Rectal smooth muscle tissue (tissue), 1 donor: ENCODE results near the gene RAB39A.

ENCODE experiments used
- H3K27ac ChIP-seq: one replicate; pipeline ENCODE4 v1.7.0; 2013; ENCODE audit warnings: low read depth, low read length, inconsistent platforms
- H3K27me3 ChIP-seq: one replicate; pipeline ENCODE4 v1.7.0; 2013; ENCODE audit warnings: low read length; ENCODE audit not compliant: control insufficient read depth, insufficient read depth
- H3K36me3 ChIP-seq: one replicate; pipeline ENCODE4 v1.7.0; 2013; ENCODE audit warnings: low read length; ENCODE audit not compliant: control insufficient read depth, insufficient read depth
- H3K4me1 ChIP-seq: one replicate; pipeline ENCODE4 v1.7.0; 2013; ENCODE audit warnings: low read length; ENCODE audit not compliant: control insufficient read depth, insufficient read depth
- H3K4me3 ChIP-seq: one replicate; pipeline ENCODE4 v1.7.0; 2013; ENCODE audit warnings: low read length
- H3K9ac ChIP-seq: one replicate; pipeline ENCODE4 v1.7.0; 2013; ENCODE audit warnings: low read length

RAB39A gene

DNA sequence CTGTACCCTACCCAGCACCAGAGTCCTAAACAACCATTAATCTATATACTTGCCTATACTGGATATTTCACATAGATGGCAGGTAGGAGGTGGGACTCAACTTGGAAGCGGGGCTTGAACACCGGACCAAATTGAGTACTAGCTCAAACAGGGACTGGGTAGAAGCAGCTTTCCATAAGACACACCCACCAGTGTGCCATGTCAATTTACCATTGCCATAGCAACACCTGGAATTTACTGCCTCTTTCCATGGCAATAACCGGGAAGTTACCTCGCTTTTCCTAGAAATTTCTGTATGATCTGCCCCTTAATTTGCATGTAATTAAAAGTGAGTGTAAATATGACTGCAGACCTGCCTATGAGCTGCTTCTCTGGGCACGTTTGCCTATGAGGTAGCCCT, 41.8 kb downstream of the RAB39A start:
- Histone ChIP-seq H3K27ac (no peak overlapping the region), H3K36me3 (no peaks in the 10 kb centered on the region), H3K9ac (no peak overlapping the region), H3K4me1 (no peaks in the 10 kb centered on the region), H3K4me3 (no peak overlapping the region), H3K27me3 (no peaks in the 10 kb centered on the region)

DNA sequence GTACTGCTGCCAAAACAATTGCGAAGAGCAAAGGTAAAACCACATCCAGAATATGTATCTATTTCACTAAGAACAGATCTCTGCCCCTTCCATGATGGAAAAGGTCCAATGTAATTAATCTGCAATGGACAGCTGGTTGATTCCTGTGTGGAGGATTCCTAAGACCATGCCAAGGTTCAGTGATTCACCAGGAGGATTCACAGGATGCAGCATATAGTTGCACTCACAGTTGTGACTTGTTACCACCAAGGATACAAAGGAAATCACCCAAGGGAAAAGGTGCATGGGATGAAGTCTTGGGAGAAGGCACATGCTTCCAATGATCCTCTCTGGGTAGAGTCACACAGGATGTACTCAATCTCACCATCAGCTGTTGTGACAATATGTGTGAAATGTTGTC, 45.4 kb downstream of the RAB39A start:
- Histone ChIP-seq H3K9ac (no peak overlapping the region), H3K36me3 (no peaks in the 10 kb centered on the region), H3K4me3 (no peak overlapping the region), H3K4me1 (no peaks in the 10 kb centered on the region), H3K27ac (no peak overlapping the region), H3K27me3 (no peaks in the 10 kb centered on the region)

DNA sequence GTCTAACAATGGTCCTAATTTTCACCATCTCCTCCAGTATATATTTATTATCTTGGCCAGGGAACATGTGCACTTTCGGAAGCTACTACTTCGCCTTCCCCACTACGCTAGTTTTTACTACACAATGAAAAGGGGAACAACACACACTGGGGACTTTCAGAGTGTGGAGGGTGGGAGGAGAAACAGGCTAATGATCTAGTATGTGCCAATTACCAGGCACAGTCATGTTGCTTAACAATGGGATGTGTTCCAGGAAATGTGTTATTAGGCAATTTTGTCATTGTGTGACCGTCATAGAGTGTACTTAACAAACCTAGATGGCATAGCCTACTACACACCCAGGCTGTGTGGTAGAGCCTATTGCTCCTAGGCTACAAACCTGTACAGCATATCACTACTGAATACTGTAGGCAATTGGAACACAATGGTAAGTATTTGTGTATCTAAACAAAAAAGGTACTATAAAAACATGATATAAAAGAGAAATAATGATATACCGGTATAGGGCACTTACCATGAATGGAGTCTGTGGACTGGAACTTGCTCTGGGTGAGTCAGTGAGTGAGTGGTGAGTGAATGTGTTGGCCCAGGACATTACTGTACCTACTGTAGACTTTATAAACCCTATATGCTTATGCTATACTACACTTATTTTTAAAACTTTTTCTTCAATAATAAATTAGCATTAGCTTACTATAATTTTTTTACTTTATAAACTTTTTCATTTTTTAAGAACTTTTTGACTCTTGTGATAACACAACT, 60.3 kb downstream of the RAB39A start:
- Histone ChIP-seq H3K4me1 (no peaks in the 10 kb centered on the region), H3K27ac (no peak overlapping the region), H3K9ac (no peak overlapping the region), H3K36me3 (no peaks in the 10 kb centered on the region), H3K4me3 (no peak overlapping the region), H3K27me3 (no peaks in the 10 kb centered on the region)

DNA sequence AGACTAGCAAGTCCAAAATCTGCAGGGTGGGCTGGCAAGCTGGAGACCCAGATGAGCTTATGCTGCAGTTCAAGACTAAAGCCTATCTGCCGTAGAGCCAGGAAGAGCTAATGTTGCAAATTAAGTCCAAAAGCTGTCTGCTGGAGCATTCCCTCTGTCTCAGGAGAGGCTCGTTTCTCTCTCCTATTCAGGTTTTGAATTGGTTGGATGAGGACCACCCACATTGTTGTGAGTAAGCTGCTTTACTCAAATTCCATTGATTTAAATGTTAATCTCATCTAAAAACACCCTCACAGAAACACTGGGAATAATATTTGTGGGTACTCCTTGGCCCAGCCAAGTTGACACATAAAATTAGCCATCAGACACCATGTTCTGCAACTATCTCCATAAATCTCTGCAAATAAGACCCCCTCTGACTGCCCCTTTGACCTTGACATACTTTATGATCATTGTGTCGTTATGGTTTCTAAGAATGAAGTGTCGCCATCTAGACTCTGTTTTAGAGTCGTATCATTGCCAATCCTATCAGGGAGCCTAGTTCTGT, 63.7 kb downstream of the RAB39A start:
- Histone ChIP-seq H3K4me1 (no peaks in the 10 kb centered on the region), H3K27ac (no peak overlapping the region), H3K9ac (no peak overlapping the region), H3K27me3 (no peaks in the 10 kb centered on the region), H3K36me3 (no peaks in the 10 kb centered on the region), H3K4me3 (no peak overlapping the region)

DNA sequence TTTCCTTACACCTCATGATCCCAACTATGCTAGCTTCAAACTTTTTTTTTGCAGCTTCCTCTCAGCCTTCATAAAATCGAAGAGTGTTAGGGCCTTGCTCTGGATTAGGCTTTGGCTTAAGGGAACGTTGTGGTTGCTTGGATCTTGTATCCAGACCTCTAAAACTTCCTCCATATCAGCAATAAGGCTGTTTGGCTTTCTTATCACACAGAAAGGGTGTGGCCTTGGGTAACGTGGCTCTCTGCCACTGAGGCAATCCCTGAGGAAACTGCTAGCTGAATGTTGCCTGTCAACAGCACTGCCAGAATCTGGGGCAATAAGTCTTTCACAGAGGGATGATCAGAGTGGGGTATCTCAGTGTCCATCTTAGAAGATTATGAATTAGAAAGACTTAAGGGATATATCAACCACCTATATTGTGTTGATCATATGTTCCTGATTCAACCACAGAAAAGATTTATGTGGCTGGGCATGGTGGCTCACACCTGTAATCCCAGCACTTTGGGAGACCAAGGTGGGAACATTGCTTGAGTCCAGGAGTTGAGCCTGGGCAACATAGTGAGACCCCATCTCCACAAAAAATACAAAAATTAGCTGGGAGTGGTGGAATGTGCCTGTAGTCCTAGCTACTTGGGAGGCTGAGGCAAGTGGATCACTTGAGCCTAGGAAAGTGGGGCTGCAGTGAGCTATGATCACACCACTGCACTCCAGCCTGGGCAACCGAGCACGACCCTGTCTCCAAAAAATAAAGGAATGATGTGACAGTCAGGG, 67.9 kb downstream of the RAB39A start:
- H3K4me1 ChIP-seq: no peaks in the 10 kb centered on the region
- H3K27me3 ChIP-seq: no peaks in the 10 kb centered on the region
- H3K27ac ChIP-seq: no peak overlapping the region
- H3K9ac ChIP-seq: no peak overlapping the region
- no peak overlapping the region for H3K4me3 ChIP-seq
- no peaks in the 10 kb centered on the region for H3K36me3 ChIP-seq

DNA sequence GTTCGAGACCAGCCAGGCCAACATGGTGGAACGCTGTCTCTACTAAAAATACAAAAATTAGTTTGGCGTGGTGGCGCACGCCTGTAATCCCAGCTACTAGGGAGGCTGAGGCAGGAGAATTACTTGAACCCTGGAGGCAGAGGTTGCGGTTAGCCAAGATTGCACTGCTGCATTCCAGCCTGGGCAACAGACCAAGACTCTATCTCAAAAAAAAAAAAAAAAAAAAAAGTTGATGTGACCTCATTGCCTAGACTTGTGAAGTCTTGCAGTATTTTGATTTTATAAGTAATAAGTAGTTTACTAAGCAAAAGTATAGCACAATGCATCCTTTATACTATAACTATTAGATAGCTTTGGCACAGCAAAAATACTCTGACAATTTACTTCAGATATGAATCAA, 70.5 kb downstream of the RAB39A start:
- H3K36me3 ChIP-seq: no peaks in the 10 kb centered on the region
- H3K27ac ChIP-seq: no peak overlapping the region
- no peaks in the 10 kb centered on the region for H3K4me1 ChIP-seq
- H3K27me3 ChIP-seq: no peaks in the 10 kb centered on the region
- H3K9ac ChIP-seq: no peak overlapping the region
- no peak overlapping the region for H3K4me3 ChIP-seq

DNA sequence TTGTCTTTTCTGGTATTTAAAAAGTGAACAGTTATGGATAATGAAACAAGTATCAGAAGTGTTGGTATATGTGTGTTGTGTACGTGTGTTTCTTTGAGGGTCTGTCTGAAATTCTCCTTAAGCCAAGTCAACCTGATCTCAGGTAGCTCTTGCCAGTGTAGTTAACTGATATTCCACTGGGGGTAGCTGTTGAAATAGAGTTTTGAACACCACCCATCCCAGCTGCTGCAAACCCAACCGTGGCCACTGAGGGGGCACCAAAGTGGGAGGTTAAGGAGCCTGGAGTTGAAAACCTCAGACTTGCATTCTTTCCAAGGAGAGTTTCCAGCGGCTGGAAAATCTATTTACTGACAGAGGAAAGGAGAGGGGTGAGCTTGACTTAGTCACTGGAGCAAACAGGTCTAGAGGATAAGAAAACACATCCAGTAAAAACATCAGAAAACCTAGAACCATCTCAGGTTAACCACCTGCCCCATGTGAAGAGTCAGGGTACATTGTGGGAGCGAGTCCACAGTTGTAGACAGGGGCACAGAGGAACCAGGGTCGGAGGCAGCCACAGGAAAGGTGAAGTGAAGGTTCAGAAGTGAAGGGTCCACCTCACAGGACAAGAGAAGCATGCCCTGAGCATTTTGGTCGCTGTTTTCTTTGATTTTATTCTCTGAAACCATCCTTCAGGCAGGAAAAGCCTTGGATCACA, 71.7 kb downstream of the RAB39A start:
- Histone ChIP-seq H3K9ac (no peak overlapping the region), H3K4me1 (no peaks in the 10 kb centered on the region), H3K27me3 (no peaks in the 10 kb centered on the region), H3K36me3 (no peaks in the 10 kb centered on the region), H3K27ac (no peak overlapping the region), H3K4me3 (no peak overlapping the region)

DNA sequence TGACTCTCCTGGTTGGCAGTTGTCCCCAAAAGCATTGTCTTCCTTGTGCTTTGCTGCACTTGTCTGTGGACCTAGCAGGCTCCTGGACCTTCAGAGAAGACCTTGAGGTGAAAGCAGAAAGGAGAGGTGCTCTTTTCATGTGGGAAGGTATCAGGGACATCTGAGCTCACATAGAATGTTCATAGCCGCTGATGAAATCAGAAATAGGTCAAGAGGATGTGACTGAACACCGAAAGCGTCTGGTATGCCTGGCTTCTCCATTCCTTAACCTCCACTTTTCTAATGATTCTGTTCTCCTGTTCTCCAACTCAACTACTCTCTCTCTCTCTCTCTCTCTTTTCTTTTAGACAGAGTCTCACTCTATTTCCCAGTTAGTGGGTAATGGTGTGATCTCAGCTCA, 74.2 kb downstream of the RAB39A start:
- no peak overlapping the region for H3K4me3 ChIP-seq
- no peak overlapping the region for H3K27ac ChIP-seq
- H3K27me3 ChIP-seq: no peaks in the 10 kb centered on the region
- H3K4me1 ChIP-seq: no peaks in the 10 kb centered on the region
- H3K36me3 ChIP-seq: no peaks in the 10 kb centered on the region
- no peak overlapping the region for H3K9ac ChIP-seq

DNA sequence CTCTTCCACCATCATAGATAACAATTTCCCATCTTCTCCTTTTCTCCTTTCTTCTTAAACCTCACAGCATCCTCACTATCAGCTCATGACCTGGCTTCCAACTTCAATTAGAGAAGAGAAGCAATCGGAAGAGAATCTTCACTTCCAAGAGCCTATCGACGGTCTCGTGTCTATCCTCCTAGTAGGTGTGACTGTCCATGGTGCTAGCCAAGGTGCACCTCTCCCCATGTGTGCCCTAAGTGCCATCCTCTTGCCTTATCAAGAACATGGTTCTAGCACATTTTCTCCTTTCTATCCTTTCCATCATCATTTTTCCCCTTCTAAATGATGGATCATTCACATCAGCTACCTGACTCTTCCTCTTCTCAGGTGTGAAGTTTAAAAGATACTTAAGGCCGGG, 75.4 kb downstream of the RAB39A start:
- Histone ChIP-seq H3K4me1 (no peaks in the 10 kb centered on the region), H3K9ac (no peak overlapping the region), H3K36me3 (no peaks in the 10 kb centered on the region), H3K27ac (no peak overlapping the region), H3K27me3 (no peaks in the 10 kb centered on the region), H3K4me3 (no peak overlapping the region)

DNA sequence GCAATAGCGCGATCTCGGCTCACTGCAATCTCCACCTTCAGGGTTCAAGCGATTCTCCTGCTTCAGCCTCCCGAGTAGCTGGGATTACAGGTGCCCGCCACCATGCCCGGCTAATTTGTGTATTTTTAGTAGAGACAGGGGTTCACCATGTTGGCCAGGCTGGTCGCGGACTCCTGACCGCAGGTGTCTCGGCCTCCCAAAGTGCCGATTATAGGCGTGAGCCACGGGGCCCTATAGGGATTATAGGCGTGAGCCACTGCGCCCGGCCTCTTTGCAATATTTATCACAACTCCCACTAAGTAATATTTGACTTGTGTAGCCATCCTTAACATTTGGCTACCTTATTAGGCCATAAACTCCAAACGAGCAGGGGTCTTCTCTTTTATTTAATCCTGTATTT, 79.6 kb downstream of the RAB39A start:
- Histone ChIP-seq H3K9ac (no peak overlapping the region), H3K4me1 (peaks cover 11% of the 10 kb centered on the region), H3K4me3 (no peak overlapping the region), H3K27me3 (no peaks in the 10 kb centered on the region), H3K27ac (no peak overlapping the region), H3K36me3 (no peaks in the 10 kb centered on the region)

DNA sequence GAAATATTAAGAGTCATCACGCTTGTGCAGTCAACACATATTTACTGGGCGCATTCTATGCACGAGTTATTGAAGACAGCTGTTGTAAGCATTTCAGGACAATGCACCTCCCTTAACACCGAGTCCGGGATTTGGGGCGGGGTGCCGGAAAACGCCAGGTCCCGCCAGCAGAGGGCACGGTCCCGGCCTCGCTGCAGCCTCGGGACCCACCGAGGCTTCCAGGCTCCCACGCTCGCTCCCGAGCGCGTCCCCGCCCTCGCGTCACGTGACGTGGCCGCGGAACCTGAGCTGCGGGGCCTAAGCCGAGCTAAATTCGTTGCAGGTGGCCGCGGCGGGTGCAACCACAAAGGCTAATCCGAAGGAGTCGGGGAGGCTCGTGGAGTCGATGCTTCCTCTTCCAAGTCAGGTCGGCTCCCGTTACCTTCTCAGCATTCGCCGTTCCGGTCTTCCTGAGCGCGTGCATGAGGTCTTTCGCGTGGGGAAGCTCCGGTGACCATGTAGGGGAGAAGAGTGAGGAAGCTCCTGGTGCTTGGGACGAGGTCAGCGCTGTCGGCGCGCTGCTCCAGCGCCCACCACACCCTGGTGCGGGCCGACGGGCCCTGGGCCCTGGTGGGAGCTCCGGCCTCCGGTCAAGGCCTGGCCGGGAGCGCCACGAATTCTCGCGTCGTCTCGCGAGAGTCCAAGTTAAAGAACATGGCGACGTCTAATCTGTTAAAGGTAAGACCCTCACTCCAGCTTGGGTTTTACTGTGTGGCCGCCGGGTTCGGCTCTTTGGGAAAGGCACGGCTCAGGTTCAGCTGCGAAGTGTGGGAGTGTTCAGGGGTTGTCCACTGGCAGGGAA, 80.6 kb downstream of the RAB39A start, which contains the start of gene CUL5:
Gene CUL5 (plus strand): TSS at position 243 of the 841 bp plus-strand sequence. CDS start 451 bp downstream, at position 694.
- H3K4me3 ChIP-seq: peak within 1 kb of the TSS; percentile 74
- H3K27ac ChIP-seq: peak within 1 kb of the TSS; percentile 93
- no peaks in the 10 kb centered on the region for H3K27me3 ChIP-seq
- peaks cover 2% of the 10 kb centered on the region for H3K36me3 ChIP-seq
- peak within 1 kb of the TSS; percentile 93 for H3K9ac ChIP-seq
- H3K4me1 ChIP-seq: peaks cover 14% of the 10 kb centered on the region
